NCI-H1436 treated with DMSO at 0.1 percent for 48 hours (cell line): ENCODE data around the gene LTO1.

ENCODE experiments used
- DNase-seq: peaks from one replicate; lab custom pipeline; 2025; lab: John Stamatoyannopoulos, UW

LTO1 gene

GRCh38 chr11:69677749-69678148, 2.6 kb upstream of the LTO1 start:
- no peak for DNase-seq

- no peak for DNase-seq
Observed at GRCh38 chr11:69674267-69674885, 777 bp downstream of the LTO1 start.

GRCh38 chr11:69671734-69672465, 3.3 kb downstream of the LTO1 start:
- no peak for DNase-seq

- DNase-seq: no peak
Observed at GRCh38 chr11:69670158-69670845, 4.9 kb downstream of the LTO1 start.

GRCh38 chr11:69669486-69669885, 5.7 kb downstream of the LTO1 start:
- no peak for DNase-seq

- DNase-seq: peak; percentile 69
Observed at GRCh38 chr11:69667619-69668604, 7.2 kb downstream of the LTO1 start.

GRCh38 chr11:69666752-69667536, 8.2 kb downstream of the LTO1 start:
- DNase-seq: no peak

- no peak for DNase-seq
Observed at GRCh38 chr11:69666261-69666660, 8.9 kb downstream of the LTO1 start.

- DNase-seq: no peak
Observed at GRCh38 chr11:69665669-69666068, 9.5 kb downstream of the LTO1 start.

GRCh38 chr11:69664901-69665300, 10.3 kb downstream of the LTO1 start:
- DNase-seq: no peak

GRCh38 chr11:69664103-69664775, 10.9 kb downstream of the LTO1 start:
- no peak for DNase-seq

GRCh38 chr11:69663326-69663725, 11.8 kb downstream of the LTO1 start:
- DNase-seq: no peak

GRCh38 chr11:69662806-69663205, 12.3 kb downstream of the LTO1 start:
- no peak for DNase-seq

GRCh38 chr11:69662021-69662698, 13.0 kb downstream of the LTO1 start:
- DNase-seq: no peak

- no peak for DNase-seq
Observed at GRCh38 chr11:69661413-69661715, 13.8 kb downstream of the LTO1 start.

GRCh38 chr11:69660001-69660500, 15.1 kb downstream of the LTO1 start:
- no peak for DNase-seq

GRCh38 chr11:69659591-69659990, 15.6 kb downstream of the LTO1 start:
- DNase-seq: no peak

GRCh38 chr11:69658626-69659450, 16.3 kb downstream of the LTO1 start:
- DNase-seq: no peak
